Endometrial microvascular endothelial cells (primary cell): Measurements from ENCODE around the gene CDK5R2. TPM values are rescaled to one million over a fixed set of nuclear protein-coding genes. Genes with fewer than 3 reads are reported as not detected.

Source experiments
- in situ Hi-C: cut with HindIII; loops from 2 replicates; pipeline ENCODE4 v1.10.0; 2017; ENCODE audit warnings: low sequenced_read_pairs, low pct_unique_long_range_greater_than_20kb; ENCODE audit errors: inconsistent ontology term
- total RNA-seq: library from RNA; depleted of rRNA; stranded (reverse); fragments of >200 nt; gene quantifications from one replicate; pipeline ENCODE4 v1.2.3, GENCODE V29; 2015; ENCODE audit errors: inconsistent ontology term

The CDK5R2 gene
- total RNA-seq, 1 donor from 2014 or later = not detected

- in situ Hi-C loops = no loop called here
Measured at GRCh38 chr2:218984239-218985020, 25.0 kb downstream of the CDK5R2 start.

- in situ Hi-C loops = no loop called here
Measured at GRCh38 chr2:218985021-218985324, 25.5 kb downstream of the CDK5R2 start, which contains the start of gene FEV. TSS of gene FEV (minus strand) at chr2:218985184. CDS start at chr2:218985075, 109 bp downstream.

DNA sequence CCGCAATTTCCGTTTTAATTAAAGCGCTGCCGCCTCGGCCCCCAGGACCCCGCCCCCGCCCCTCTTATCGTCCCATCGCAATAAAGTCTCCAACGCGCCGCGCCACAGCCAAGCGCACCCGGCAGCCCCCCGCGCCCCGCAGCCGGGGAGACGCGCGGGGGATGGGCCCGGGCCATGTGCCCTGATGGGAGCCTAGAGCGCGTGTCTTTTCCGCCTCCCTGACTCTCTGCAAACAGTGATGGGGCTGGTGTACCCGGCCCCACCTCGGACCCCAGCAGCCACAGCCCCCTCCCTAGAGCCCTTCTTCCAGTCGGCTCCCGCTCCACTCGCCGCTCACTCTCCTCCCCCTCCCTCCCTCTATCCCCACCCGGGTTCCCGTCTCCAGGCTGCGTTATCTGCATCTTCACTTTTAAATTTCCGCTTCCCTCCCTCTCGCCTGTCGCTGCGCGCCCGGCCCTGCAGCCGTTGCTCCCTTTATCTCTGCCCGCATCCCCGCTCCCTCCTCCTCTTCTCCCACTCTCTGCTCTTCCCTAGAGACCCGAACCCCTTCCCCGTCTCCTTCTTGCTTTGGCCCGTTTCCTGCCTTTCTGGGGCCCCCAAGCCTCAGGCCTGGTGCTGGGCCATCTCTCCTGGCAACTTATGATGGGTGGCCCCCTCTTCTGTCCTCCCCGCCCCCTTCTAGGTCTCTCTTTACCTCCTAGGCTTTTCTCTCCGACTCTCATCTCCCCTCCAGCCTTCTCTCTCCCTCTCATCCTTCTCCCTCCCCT is 26.0 kb downstream of the CDK5R2 start:
- in situ Hi-C loops = no loop called here

GRCh38 chr2:218986148-218986761 is 26.8 kb downstream of the CDK5R2 start:
- in situ Hi-C loops = no loop called here

- in situ Hi-C loops = no loop called here
Measured at GRCh38 chr2:218988164-218988563, 28.7 kb downstream of the CDK5R2 start.

- in situ Hi-C loops = no loop called here
Measured at GRCh38 chr2:218988650-218989049, 29.2 kb downstream of the CDK5R2 start.

- in situ Hi-C loops = no loop called here
Measured at GRCh38 chr2:218990052-218990451, 30.6 kb downstream of the CDK5R2 start.

DNA sequence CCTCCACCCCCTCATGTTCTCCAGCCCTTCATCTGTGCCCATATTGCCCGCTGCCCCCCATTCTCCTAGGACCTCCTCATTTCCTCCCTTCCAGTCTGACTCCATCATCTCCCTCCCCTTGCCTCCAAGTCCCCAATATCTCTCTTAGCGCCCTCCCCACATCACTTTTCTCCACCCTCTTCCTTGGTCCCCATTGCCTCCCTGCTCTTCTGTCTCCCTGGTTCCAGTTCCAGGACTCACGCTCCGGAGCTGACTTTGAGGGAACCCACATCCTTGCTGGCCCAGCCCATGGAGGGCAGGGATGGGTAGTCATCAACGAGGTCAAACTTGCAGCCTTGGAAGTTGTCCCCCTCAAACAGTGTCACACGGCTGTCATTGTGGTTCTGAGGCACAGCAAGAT is 31.1 kb downstream of the CDK5R2 start:
- in situ Hi-C loops = no loop called here

- in situ Hi-C loops = no loop called here
Measured at GRCh38 chr2:218991674-218992168, 32.3 kb downstream of the CDK5R2 start.

GRCh38 chr2:218992196-218992595 is 32.7 kb downstream of the CDK5R2 start:
- in situ Hi-C loops = no loop called here

- in situ Hi-C loops = no loop called here
Measured at GRCh38 chr2:218992703-218993344, 33.4 kb downstream of the CDK5R2 start.

DNA sequence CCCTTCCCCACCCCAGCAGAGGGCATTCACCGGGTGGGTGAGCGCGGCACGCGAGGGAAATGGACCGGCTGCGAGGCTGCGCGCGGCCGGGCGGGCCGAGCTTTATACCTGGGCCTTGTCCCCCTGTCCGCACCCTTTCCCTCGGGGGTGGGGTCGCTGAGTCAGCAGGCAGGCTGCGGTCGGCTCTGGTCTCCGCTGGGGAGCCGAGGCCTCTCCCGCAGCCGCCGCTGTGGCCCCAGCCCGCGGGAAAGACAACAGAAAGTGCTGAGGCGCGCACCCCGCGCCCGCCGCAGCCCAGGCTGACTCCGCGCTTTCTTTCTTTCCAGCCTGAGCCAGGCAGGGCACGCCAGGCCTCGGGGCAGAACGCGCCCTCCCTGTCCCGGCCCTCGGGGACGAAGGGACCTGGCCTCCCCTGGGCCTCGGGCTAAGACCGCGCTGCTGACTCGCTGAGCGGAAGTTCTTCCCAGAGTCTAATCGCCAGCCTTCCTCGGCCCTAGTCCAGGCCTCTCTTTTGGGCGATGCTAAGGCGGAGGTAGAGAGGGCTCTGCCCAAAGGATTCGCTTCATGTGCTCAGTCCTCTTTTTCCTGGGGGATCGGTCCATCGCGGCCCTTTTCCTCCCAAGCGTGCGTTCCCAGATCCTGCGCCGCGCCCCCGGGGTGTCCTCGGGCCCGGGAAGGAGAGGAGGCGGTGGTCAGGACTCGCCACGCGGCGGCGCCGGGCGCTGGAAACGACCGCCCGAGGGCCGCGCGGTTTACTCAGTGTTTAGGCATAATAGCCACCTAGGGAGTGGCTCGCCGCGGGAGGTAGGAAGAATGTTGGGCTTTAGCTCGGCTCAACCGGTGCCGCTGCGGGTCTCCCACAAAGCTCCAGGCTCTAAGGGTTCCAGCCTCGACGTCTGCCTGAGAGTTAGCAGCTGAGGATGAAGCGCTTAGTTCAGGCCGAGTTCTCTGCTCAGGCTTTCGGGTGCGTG is 34.2 kb downstream of the CDK5R2 start, which contains the start of gene CRYBA2:
CRYBA2 (minus strand) TSS at position 78 of the 971 bp plus-strand sequence. CDS start 246 bp downstream, outside the sequence.
- in situ Hi-C loops = no loop called here

GRCh38 chr2:218995561-218995960 is 36.1 kb downstream of the CDK5R2 start:
- in situ Hi-C loops = no loop called here

DNA sequence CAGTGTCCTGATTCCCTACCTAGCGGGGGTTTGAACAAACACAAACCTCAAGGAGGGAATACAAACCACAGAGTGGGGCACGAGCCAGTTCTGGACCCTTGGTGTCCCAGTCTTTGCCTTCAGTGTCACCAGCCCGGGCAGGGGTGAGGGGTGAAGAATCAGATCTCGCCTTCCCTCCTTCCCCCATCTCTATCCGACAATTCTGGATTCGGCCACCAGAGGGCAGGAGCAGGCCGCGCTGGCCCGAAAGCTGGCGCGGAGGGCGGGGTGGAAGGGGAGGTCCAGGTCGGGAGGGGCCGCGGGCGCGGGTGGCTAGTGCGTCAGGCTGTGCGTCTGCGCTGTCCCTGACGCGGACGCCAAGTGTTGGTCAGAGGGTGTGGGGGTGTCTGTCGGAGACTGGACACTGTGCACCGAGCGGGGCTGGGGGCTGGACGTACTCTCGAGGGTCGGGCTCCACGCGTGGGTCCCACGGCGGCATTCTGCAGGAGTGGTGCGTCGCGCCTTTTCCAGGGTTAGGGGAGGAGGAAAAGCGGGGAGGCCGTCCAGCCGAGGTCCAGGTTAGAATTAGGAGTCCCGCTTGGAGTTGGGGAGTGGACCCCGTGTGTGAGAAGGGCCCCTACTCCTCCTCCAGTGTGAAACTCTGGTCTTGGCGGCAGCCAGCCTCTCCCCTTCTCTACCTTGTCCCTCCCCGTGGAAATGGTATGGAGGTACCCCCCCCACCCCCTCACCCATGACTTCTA is 36.7 kb downstream of the CDK5R2 start:
- in situ Hi-C loops = no loop called here

DNA sequence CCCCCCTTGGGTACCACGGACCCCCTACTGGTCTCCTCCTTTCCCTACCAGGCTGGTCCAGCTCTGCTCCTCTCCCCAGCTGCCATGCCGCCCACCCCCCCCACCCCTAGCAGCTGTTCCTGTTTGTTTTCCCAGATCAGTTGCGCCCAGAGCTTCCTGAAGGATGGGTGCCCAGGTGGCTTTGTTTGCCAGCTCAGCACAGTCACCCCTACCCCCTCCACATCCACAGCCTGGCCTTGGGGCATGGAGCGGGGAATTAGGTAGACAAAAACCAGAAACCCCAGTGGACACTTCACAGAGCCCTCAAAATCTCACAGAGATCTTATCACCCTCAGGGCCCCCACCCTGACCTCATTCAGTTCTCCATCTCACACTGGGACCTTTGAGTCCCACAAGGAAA is 37.5 kb downstream of the CDK5R2 start:
- in situ Hi-C loops = no loop called here

GRCh38 chr2:218997731-218998130 is 38.3 kb downstream of the CDK5R2 start:
- in situ Hi-C loops = no loop called here

DNA sequence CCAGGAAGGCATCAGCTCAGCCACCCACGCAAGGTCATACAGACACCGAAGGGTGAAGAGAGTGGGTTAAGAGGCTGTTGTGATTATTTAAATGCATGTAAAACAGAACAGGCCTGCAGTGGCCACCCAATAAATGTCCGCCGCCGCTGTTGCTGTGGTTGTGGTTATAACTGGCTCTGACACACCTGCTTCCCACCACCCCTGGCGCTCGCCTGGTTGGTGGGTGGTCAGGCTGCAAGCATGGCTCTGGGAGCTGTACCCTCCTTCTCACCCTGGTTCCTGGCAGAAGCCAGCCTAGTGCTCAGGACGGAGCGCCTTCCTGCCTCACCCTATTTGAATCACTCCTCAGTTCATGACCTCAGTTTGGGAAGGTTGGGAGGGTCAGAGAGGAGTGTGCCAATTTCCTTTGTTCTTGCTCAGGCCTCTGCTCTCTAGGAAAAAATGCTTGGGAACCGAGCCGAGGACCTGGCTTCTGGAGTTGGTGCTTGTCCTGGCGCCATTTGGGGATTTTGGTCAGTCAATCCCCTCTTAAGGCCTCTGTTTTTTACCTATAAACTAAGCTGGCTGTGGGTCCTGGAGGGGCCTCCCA is 39.0 kb downstream of the CDK5R2 start:
- in situ Hi-C loops = no loop called here
